DMS79 (cell line): ENCODE data around the gene ABCC1.
"Not testable (repeated sequence)": the region's sequence is repeated elsewhere in the genome, so short reads cannot be mapped to it uniquely, and the experiment has no call there.

Experiments used
- DNase-seq: peaks from one replicate; lab custom pipeline; 2025; lab: John Stamatoyannopoulos, UW

The ABCC1 gene

DNA sequence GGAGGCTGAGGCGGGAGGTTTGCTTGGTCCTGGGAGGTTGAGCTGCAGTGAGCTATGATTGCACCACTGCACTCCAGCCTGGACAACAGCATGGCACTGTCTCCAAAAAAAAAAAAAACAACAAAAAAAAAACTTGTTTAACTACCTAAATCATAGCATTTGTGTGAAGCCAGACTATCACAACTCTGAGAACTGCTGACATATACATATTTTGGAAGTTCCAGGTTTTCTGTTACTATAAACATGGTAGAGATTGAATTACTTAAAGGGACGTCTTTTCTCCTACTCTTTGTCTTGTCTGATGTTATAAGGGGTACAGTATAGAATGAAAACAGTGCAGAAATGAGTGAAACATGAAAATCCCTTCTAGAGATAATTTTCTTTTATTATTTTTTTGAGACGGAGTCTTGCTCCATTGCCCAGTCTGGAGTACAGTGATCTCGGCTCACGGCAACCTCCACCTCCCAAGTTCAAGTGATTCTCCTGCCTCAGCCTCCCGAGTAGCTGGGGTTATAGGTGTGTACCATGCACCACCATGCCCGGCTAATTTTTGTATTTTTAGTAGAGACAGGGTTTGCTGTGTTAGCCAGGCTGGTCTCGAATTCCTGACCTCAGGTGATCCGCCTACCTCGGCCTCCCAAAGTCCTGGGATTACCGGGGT, 18.4 kb downstream of the ABCC1 start:
- no peak for DNase-seq

DNA sequence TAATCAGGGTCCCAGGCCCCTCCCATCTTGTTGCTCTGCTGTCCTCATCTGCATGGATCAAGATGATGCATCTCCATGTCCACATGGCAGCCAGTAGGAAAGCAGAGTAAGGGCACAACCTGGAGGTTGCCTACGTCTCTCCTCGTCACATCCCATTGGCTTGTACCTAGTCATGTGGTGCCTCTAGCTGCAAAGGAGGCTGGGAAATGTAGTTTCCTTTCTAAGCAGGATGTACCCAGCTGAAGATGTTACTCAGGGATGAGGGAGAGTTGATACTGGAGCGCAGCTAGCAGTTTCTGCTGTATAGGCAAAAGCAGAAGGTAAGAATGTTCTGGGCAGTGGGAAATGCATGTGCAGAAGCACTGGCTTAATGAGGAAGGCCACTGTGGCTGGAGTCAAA, 20.8 kb downstream of the ABCC1 start:
- no peak for DNase-seq

DNA sequence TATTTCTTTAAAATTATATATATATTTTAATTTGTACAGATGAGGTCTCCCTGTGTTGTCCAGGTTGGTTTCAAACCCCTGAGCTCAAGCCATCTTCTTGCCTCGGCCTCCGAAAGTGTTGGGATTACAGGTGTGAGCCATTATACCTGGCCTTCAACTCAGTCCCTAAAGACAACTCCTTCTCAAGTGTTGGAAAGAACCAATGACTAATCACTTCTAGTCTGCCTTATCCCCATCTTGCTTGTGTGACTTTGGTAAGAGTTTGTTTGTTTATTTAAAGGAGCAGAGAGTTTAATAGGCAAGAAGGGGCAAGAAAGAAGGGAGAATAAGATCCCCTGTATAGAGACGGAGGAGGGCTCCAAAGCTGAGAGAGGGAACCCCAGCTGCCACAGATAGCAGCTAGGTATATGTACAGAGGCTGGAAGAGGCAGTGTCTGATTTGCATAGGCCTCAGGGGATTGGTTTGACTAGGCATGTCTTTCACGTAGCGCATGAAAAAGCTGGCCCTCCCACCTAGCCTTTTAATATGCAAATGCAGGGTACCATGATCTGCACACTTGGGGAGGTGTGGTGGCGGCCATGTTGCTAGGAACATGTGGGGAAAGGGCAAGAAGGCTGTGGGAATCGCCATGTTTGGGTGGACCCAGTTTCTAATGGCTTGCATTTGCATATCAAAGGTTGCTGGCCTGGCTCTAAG, 21.5 kb downstream of the ABCC1 start:
- DNase-seq = no peak

DNA sequence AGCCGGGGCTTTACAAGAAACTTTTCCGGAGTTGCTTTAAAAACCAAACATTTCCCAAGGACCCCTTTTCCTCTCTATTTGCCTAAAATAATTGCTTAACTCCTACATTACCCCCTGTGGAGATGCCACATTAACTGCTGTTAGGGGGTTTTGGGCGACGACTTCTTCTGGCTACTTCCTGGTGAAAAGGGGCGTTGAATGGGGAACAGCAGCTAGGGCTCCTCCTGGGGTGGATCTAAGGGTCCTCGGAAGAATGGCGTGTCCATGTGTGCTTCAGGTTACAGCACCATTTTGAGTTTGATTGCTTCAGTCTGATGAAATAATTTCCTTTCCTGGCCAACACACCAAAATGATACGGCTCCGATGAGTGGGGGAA, 22.0 kb downstream of the ABCC1 start:
- no peak for DNase-seq

DNA sequence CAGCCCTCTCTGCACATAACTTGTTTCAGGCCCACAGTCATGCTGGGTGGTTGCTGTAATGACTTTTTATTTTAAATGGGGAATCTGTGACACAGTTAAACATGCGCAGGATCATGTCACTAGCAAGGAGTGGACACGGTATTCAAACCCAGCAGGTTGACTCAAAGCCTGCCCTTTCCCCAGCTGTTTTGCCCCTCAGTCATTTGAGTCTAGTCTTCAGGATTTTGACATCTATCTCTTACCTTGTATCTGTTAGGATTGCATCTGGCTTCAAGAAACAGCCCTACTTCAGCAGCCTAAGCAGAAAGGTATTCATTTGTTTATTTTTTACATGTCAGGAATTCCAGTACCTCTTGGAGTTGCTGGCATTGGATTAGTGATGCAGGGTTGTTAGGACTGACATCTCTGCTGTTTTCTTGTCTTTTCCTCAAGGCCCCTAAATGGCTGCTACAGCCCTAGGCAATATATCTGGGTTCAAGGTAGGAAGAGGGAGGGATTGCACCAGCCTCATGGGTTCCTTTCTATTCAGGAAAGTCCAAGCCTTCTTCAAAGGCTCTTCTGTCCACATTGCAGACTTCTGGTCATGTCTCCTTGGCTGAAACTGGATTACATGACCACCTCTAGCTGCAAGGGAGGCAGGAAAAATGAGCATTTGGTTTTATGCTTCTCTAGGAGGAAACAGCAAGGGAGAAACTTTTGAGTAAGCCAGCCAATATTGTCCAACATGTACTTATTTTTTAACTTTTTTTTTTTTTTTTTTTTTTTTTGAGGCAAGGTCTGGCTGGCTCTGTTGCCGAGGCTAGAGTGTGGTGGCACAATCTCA, 22.8 kb downstream of the ABCC1 start:
- no peak for DNase-seq

DNA sequence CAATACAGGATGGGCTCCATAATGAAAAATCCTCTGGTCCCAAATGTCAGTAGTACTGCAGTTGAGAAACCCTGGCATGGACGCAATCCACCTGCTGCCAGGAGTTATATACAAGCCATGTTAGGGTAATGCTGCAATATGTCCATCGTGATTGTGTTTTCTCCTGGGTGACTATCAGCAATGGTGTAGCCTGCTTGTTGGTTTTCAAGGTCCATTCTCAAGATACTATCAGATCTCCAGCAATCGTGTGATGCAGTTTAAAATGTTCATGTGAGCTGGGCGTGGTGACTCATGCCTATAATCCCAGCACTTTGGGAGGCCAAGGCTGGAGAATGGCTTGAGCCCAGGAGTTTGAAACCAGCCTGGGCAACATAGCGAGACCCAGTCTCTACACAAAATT, 24.0 kb downstream of the ABCC1 start:
- no peak for DNase-seq

DNA sequence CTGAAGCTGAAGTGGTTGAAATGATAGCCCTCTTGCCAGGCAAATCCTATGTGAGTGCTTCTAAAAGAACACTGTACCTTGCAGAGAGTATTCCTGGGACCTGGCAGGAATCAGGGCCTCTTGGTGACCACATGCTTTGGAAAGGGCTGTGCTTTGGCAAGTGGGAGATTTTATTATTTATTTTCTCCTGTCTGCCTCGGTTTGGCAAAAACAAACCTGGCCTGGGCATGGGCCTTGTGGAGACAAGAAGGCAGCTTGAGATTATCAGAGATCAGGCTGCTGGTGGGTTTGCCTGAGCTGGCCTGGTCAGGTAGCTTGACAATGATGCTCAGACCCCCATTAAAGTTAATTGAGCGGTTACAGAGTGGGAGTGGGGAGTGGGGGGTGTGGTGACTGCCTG, 24.6 kb downstream of the ABCC1 start:
- DNase-seq = no peak

DNA sequence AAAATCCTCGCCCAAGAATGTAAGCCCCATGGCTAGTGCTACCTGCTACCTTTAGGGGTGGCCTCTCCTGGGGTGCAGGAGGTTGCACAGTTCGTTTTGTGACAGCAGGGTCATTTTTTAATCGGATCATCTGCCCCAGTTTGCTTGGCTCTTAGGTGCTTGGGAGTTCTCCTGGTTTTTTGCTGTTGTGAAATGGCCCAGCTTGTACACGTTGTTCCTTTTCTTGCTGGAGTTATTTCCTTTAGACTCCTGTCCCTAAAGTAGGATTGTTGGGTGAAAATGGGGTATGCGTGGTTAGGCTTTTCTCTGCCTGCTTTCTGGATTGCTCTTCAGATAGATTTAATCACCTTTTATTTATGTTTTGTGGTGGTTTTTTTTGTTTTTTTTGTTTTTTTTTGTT, 25.8 kb downstream of the ABCC1 start:
- no peak for DNase-seq

DNA sequence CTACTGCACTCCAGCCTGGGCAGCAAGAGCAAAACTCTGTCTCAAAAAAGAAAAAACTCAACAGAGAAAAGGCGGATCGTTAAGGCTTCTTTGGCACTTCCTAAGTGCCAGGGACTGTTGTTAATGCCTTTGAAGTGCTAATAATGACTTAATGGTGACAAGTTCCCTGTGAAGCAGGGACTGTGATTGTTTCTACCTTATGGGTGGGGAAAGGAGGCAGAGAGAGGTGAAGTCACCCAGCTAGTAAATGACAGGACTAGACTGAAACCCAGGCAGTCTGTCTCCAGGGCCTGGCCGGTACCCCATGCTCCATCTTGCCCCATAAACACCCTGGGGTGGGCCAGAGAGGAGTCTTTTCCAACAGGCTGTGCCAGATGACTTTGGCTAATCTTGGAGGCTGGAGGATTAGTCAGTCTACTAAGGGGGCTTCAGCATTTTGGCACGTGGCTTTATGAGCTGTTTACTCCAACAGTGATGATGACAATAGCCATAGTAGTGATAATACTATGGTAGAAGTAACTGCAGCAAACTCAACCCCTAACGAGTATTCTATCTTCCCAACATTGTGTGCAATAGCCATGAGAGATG, 26.9 kb downstream of the ABCC1 start:
- no peak for DNase-seq

DNA sequence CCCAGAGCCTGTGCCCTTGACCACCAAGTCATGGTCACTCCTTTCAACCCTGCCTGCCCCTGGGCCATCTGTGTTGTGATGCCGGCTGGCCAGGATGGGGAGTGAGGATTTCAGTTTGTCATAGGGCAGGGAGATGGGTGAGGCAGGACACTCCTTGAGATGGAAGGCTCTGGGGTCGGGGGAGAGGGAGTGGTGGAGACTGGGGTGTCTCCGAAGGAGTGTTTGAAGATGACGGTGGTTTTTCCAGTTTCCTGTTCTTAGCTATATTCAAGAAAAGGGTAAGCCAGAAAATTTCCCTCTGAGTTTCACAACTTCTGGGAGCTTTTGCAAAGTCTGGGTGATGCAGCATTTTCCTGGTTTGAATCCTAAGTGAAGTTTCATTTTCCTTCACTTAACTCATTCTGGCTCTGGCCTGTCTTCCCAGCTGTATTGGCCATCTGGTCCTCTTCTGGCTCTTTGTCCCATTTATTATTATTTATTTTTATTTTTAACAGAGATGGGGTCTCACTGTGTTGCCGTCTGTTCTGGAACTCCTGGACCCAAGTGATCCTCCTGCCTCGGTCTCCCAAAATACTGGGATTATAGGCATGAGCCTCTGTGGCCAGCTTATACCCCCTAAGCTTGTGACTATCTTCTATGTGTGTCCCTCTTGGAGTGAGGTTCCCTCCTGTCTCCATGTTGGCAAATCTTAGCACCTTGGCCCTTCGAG, 27.7 kb downstream of the ABCC1 start:
- no peak for DNase-seq

DNA sequence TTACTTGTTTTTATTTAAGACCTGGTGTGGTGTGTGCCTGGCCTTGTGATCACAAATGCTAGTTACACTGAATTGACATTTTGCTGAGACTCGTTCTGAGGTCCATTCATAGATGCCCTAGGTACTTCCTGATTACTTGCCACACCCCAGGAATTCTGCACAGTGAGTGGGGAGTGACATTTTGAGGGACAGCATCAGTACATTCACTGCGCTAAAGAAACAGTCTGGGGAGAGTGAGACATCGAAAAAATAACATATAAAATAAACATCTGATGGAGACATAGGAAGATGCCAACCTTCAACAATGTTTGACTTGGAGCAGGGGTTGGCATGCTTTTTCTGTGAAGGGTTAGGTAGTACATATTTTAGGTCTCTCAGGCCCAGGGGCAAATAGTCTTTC, 30.4 kb downstream of the ABCC1 start:
- no peak for DNase-seq

DNA sequence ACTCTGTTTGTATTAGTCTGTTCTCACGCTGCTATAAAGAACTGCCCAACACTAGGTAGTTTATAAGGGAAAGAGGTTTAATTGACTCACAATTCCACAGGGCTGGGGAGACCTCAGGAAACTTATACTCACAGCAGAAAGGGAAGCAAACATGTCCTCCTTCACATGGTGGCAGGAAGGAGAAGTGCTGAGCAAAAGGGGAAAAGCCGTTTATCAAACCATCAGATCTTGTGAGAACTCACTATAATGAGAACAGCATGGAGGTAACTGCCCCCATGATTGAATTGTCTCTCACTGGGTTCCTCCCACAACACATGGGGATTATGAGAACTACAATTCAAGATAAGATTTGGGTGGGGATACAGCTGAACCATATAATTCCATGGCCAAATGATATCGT, 30.9 kb downstream of the ABCC1 start:
- DNase-seq = no peak

DNA sequence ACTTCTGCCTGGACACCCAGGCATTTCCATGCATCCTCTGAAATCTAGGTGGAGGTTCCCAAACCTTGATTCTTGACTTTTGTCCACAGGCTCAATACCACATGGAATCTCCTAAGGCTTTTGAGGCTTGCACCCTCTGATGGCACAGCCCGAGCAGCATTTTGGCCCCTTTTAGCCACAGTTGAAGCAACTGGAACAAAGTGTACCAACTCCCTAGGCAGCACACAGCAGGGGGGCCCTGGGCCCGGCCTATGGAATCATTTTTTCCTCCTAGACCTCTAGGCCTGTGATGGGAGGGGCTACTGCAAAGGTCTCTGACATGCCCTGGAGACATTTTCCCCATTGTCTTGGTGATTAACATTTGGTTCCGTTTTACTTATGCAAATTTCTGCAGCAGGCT, 32.0 kb downstream of the ABCC1 start:
- DNase-seq = no peak

DNA sequence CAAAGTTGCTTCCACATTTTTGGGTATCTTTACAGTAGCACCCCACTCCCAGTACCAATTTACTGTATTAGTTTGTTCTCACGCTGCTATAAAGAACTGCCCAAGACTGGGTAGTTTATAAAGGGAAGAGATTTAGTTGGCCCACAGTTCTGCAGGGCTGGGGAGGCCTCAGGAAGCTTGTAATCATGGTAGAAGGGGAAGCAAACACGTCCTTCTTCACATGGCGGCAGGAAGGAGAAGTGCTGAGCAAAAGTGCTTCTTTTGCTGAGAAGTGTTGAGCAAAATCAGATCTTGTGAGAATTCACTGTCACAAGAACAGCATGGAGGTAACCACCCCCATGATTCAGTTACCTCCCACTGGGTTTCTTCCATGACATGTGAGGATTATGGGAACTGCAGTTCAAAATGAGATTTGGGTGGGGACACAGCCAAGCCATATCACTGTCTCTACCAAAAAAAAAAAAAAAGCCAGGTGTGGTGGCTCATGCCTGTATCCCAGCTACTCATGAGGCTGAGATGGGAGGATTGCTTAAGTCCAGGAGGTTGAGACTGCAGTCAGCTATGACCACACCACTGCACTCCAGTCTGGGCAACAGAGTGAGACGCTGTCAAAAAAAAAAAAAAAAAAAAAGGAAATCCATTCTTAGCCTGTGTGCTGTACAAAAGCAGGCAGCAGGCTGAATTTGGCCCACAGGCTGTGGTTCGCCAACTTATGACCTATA, 32.9 kb downstream of the ABCC1 start:
- not testable (repeated sequence) for DNase-seq

DNA sequence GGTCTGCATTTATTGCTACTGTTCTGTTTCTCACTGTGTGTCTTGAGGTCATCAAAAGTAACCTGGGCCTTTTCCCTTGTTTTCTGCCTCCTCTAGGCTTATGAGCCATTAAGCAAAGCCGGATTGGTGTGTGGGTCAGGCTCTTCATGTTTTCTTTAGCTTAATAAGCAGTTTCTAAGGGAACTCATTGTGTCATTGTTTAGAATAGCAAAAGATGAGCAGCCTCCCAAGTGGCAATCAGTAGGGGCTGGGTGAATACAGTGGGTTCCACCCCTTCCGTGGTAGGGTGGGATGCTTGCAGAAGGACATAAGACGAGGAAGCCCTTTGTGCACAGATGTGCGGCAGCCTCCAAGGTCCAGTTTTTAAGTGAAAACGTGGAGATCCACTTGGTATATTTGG, 34.5 kb downstream of the ABCC1 start:
- no peak for DNase-seq

DNA sequence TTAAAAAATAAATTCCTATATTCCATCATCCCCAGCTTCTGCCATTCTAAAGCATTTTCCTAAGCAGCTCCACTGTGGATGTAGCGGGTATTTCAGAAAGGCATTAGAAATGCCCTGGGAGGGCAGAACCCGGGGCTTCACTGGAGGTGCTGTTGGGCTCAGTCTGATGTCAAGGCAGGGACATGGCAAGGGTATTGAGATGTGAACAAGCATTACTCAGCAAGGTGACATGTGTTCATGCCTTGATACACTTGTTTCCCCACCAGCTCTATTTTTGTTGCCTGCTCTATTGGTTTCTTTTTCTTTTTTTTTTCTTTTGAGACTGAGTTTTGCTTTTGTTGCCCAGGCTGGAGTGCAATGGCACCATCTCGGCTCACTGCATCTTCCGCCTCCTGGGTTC, 35.7 kb downstream of the ABCC1 start:
- DNase-seq = no peak

DNA sequence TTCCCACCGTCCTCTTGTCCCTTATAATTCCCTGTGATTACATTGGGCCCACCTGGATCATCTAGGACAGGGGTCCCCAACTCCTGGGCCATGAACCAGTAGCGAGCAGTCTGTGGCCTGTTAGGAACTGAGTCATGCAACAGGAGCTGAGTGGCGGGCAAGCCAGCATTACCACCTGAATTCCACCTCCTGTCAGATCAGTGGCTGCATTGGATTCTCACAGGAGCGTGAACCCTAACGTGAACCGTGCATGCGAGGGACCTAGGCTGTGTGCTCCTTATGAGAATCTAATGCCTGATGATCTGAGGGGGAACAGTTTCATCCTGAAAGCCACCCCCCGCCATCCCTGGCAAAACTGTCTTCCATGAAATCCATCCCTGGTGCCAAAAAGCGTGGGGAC, 36.8 kb downstream of the ABCC1 start:
- no peak for DNase-seq

DNA sequence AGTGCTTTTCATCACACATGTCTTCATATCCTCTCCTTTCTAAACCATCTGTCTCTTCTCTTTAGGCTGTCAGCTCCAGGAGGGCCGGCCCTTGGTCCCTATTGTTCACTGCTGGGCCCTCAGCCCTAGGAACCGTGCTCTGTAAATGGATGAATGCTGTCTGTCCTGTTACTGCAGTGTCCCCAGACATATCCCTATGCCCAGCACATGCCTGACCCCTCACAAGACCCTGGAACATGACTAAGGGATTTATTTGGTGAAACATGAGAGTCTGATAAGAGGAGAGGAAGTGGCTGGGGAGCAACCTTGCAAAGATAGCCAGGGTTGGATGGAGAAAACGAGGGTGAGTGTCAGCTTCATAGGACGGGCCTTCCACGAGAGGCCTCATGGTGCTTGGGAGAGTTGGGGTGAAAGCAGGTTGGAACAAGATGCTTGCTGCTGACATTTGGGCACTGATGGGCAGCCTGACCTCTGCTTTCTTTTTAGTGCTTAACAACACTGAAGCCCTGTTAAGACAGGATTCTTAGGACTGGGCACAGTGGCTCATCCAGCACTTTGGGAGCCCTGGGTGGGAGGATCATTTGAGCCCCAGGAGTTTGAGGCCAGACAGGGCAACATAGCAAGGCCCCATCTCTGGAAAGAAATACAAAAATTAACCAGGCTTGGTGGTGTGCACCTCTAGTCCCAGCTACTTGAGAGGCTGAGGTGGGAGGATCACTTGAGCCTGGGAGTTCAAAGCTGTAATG, 39.0 kb downstream of the ABCC1 start:
- DNase-seq = no peak

DNA sequence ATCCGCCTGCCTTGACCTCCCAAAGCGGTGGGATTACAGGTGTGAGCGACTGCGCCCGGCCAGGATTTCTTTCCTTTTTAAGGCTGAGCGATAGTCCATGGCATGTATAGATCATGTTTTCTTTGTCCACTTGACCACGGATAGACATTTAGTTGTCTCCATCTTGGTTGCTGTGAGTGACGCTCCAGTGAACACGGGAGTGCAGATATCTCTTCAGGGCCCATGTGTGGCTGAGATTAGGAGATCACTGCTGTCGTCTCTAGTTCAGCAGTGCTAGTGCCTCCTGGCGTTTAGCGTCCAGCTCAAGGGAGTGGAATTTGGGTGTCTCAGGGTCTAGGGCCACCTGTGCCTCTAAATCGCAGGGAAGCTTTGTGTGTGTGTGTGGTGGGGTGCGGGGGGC, 41.5 kb downstream of the ABCC1 start:
- DNase-seq = no peak

DNA sequence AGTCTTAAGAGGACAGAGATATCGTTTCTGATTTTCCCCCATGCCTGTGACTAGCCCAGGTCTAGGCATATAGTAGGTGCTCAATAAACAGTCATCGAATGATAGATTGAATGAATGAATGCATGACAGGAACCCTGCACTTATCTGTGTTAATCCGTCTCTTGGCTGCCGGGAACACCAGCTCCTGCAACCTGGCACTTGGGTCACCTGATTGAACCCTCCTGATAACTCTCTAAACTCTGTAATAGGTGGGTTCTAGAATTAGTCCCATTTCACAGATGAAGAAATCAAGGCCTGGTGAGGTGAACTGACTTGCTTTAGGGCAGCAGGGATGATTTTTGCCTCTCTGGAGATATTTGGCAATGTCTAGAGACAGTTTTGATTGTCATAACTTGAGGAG, 43.7 kb downstream of the ABCC1 start:
- no peak for DNase-seq

DNA sequence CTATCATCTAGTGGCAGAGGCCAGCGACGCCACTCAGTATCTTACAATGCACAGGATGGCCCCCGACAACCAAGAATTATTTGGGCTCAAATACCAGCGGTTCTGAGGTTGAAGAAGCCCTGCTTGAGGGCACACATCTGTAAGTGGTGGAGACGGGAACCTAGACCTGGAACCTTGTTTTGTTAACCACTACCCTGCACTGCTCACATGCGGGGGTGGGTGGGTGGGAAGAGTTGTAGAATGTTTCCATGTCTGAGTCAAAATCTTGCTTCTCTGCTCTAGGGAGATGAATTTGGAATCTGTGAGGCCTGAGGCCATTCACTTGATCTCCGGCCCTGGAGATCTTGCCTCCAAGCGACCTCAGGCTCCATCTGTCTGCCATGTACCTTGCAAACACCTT, 44.1 kb downstream of the ABCC1 start:
- DNase-seq = no peak
